GM21360 (cell line): ENCODE results near the gene PAPLN.

ENCODE experiments used
- ATAC-seq: cut with Tn5 transposase; IDR thresholded peaks from one replicate; pipeline ENCODE4 v1.9.1; 2021; ENCODE audit warnings: mild to moderate bottlenecking, moderate library complexity; ENCODE audit not compliant: unreplicated experiment

The PAPLN gene

DNA sequence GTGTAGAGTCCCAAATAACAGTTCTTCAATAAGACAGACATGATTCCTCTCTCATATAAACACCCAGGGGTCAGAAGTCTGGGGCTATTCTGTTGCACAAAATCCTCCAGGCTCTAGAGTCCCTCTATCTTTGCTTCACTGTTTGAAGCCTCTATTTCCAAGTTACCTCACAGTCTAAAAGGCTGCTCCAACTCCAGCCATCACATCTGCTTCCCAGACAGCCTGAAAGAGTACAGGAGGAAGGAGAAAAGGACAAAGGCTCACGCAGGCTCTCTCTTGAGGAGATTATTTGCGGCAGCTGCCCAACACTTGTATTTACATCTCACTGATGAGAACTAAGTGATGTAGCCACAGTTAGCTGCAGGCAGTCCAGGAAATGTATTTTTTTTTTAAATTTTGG, 6.4 kb downstream of the PAPLN start:
- no peak for ATAC-seq

DNA sequence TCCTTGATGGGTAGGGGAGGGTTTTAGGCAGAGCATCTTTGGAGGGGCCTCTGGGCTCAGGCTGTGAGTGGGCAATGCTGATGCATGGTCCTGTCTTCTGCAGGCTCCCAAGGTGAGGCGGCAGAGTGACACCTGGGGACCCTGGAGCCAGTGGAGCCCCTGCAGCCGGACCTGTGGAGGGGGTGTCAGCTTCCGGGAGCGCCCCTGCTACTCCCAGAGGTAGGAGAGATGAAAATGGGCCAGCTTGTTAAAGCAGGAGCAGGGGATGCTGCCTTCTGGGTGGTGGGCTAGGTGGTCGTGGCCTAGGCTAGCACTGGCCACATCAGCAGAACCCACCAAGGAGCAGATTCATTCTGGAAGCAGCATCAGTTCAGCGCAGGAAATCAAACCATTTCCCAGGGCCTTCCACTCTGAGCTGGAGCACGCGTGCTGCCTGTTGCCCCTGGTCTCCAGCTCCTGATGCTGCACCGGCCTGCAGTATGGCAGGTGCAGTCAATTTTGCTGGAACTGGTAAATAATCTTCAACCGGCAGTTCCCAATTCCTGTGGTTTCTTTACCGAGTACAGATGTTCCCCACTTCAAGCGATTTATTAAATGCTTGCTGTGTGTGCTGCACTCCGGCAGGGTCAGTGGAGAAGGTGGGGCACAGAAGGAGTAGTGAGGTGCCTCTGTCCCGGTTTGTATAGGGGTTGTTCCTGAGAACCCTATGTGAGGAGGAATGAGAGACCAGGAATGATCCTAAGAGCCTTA, 7.4 kb downstream of the PAPLN start:
- no peak for ATAC-seq

GRCh38 chr14:73245480-73246325, 8.4 kb downstream of the PAPLN start:
- no peak for ATAC-seq

DNA sequence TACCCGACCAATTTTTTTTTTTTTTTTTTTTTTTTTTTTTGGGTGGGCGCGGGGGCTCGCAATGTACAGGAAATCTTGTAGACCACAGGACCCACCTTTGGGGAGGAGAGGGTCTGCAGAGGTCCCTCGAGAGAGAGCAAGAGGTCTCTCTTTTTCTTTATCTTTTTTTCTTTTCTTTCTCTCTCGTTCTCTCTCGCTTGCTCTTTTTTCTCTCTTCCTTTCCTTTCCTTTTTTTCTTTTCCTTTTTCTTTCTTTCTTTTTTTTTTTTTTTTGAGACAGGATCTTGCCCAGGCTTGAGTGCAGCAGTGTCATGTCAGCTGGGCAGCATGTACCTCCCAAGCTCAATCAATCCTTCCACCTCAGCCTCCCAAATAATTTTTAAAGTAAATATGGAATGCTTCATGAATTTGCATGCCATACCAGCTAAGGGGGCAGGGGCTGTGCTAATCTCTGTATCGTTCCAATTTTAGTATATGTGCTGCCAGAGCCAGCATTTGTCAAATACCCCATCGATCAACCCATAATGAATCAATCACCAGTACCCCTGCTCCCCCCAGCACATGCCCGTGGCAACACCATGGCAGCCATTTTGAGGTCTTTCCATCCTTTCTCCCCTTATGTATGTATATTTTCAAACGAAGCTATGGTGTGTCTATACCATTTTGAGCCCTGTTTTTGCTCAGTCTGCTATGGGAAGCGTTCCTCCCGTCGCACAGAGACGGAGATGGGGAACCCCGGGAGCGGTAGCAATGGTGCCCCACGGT, 9.3 kb downstream of the PAPLN start:
- no peak for ATAC-seq

- no peak for ATAC-seq
Observed at GRCh38 chr14:73248108-73248868, 11.0 kb downstream of the PAPLN start.

DNA sequence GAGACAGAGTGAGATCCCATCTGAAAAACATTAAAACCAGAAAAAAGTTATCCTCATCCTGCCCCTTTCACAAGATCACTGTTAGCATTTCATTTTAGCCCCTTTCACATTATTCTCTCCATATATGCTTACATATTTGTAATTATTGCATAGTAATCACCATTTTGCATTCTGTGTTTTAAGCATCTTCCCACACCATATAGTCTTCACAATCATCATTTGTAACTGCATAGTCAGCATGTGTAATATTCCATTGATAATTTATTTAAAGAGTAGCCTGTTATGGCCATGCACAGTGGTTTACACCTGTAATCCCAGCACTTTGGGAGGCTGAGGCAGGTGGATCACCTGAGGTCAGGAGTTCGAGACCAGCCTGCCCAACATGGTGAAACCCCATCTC, 11.8 kb downstream of the PAPLN start:
- ATAC-seq = no peak

GRCh38 chr14:73249564-73250316, 12.4 kb downstream of the PAPLN start:
- no peak for ATAC-seq

DNA sequence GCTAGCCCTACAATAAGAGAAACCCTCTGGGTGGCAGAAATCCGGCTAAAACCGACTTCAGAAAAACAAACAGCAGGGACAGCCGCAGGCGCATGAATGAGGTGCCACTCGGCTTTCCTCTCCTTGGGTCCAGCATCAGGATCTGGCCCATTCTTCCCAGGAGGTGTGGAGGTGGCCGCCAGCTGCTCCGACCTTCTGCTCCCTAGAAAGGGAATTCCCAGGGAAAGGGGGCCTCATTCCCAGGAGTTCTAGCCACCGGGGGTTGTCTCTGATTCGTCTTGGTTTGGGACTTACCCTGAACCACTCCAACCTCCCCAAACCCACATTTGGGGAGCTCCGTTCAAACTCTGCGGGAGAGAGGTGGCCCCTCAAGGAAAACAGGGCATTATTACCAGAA, 13.0 kb downstream of the PAPLN start:
- ATAC-seq = no peak

- no peak for ATAC-seq
Observed at GRCh38 chr14:73250781-73251500, 13.6 kb downstream of the PAPLN start.

DNA sequence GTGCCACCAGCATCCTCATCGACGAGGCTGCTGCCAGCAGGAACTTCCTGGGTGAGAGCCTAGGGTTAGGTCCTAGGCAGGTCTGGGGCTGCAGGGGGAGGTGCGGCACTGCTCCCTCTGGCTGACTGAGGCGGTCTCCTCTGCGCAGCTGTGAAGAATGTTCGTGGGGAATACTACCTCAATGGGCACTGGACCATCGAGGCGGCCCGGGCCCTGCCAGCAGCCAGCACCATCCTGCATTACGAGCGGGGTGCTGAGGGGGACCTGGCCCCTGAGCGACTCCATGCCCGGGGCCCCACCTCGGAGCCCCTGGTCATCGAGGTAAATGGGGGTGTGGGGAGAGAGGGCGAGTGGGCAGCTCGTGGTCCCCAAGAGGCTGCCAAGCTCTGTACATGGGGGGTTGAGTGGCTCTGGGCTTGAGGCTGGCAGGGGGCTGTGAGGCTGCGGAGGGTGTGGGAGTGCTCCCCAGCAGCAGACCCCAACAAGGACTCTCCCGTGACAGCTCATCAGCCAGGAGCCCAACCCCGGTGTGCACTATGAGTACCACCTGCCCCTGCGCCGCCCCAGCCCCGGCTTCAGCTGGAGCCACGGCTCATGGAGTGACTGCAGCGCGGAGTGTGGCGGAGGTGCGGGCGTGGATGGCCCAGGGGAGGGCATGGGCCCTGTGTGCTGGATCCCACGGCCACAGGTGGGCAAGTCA, 14.4 kb downstream of the PAPLN start:
- no peak for ATAC-seq

DNA sequence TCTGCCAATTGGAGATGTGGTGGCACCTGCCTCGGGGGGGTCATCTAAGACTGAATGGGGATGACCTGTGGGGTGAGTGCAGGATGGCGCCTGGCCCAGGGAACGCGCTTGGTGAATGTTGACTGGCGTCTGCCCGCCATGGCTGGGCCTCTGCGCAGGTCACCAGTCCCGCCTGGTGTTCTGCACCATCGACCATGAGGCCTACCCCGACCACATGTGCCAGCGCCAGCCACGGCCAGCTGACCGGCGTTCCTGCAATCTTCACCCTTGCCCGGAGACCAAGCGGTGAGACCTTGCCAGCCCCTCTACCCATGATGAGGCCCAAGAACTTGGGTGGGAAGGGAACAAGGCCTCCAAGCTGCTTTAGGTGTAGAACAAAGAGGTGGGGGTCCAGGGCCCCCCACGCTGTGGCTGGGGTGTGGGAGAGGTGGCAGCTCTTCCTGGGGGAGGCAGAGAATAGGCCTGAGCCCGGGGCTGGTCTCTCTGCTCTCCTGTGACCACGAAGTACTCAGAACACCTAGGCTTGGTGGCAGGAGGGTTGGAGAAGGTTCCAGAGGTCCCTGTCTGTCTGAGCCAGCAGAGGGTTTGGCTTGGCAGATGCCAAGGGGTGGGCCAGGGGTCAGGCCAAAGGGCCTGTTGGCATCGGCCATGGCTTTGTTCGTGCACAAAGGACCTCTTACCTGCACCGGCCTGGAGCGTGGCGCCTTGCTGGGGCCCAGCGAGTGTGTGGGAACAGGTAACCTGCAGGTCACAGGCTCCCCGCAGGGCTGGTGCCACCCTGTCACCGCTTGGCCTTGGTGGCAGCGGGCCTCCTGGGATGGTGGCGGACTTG, 15.4 kb downstream of the PAPLN start:
- no peak for ATAC-seq

GRCh38 chr14:73253323-73253610, 16.0 kb downstream of the PAPLN start:
- no peak for ATAC-seq

- ATAC-seq = no peak
Observed at GRCh38 chr14:73253721-73254120, 16.4 kb downstream of the PAPLN start.

GRCh38 chr14:73254247-73255004, 17.1 kb downstream of the PAPLN start:
- ATAC-seq = no peak

GRCh38 chr14:73255005-73255400, 17.7 kb downstream of the PAPLN start:
- no peak for ATAC-seq

DNA sequence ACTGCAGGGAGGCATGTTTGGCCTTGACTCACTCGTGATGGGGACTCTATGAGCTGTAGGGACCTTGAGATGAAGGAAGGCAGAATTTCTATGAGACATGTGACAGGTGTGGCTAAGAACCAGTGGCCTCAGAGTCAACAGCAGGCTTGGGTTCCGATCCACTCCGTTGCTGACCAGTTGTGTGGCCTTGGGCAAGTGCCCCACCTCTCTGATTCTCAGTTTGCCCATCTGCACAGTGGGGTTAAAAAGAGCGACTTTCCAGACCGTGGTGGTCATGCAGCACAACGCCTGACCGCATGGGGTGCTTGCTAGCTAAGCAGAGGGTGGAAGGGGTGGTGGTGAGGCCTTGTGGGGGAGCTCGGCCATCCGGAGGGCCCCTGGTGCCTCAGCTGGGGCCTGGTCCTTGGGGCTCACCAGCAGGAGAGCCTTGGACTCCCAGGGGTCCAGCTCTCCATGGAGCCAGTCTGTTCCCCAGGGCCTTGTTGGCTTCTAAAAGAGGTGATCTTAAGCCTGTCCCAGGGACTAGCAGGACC, 18.5 kb downstream of the PAPLN start:
- no peak for ATAC-seq

GRCh38 chr14:73258076-73258475, 20.8 kb downstream of the PAPLN start:
- ATAC-seq = no peak
